ENCODE results near the gene CCND2. TPM values are rescaled to one million over a fixed set of nuclear protein-coding genes. Genes with fewer than 3 reads are reported as not detected.
A peak's percentile ranks its signal among the peaks of the same experiment; 100 is the strongest.

Gene CCND2
- total RNA-seq, 1 donor from 2014 or later = 57.7 TPM

GRCh38 chr12:4275016-4275869 lies 1.7 kb downstream of the CCND2 start:
- Histone ChIP-seq H3K9me3 (no peaks in the 10 kb centered on the region), H3K36me3 (peaks cover 12% of the 10 kb centered on the region), H3K4me1 (peaks cover 82% of the 10 kb centered on the region), H3K4me3 (peak overlapping the region; percentile 77), H3K27ac (peak overlapping the region; percentile 87), H3K27me3 (ENCODE audit: low read depth) (peaks cover 37% of the 10 kb centered on the region)
- intact Hi-C loops (cut with DNase I) = no loop called here
- DNase-seq (no peak), ATAC-seq (no peak)
- TF ChIP-seq CTCF (IDR thresholded peaks at IDR 0.05) = no peak

GRCh38 chr12:4275870-4276301 lies 2.3 kb downstream of the CCND2 start:
- intact Hi-C loops (cut with DNase I) = no loop called here
- Histone ChIP-seq H3K36me3 (peaks cover 19% of the 10 kb centered on the region), H3K4me1 (peaks cover 82% of the 10 kb centered on the region), H3K4me3 (peak overlapping the region; percentile 77), H3K27ac (peak overlapping the region; percentile 87), H3K27me3 (ENCODE audit: low read depth) (peaks cover 34% of the 10 kb centered on the region), H3K9me3 (no peaks in the 10 kb centered on the region)
- DNase-seq (no peak), ATAC-seq (no peak)
- no peak for TF ChIP-seq CTCF (IDR thresholded peaks at IDR 0.05)

GRCh38 chr12:4276524-4277204 lies 3.1 kb downstream of the CCND2 start:
- ATAC-seq (peak; percentile 68 to 79), DNase-seq (peak; percentile 85)
- peaks cover 27% of the 10 kb centered on the region for H3K36me3 ChIP-seq
- intact Hi-C loops (cut with DNase I) = no loop called here
- peak; percentile 90 for TF ChIP-seq CTCF (IDR thresholded peaks at IDR 0.05)
- peak overlapping the region; percentile 87 for H3K27ac ChIP-seq
- H3K27me3 ChIP-seq (ENCODE audit: low read depth) = peaks cover 33% of the 10 kb centered on the region
- no peaks in the 10 kb centered on the region for H3K9me3 ChIP-seq
- H3K4me1 ChIP-seq = peaks cover 81% of the 10 kb centered on the region
- peak overlapping the region; percentile 77 for H3K4me3 ChIP-seq

- peak overlapping the region; percentile 15 for H3K27ac ChIP-seq
Measured at GRCh38 chr12:4277205-4277543, 3.6 kb downstream of the CCND2 start.

DNA sequence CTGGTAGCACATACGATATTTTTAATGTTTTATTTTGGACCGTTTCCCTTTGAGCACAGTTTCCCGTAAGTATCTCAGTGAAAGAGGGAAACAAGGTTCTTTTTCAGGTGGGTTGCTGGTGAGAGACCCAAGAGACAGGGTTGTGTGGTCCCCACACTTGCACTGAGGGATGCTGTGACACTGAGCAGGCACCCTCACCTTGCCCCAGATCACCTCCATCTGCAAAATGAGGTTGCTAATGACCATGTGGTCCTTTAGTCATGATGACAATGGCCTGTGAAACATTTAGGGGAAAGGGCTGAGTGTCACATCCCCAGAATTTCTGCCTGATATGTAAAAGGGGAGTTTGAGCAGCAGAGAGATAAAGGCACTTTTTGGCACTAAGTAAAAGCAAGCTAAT lies 4.3 kb downstream of the CCND2 start:
- no peak for ATAC-seq
- peaks cover 23% of the 10 kb centered on the region for H3K27me3 ChIP-seq (ENCODE audit: low read depth)
- H3K4me1 ChIP-seq = peaks cover 72% of the 10 kb centered on the region
- intact Hi-C loops (cut with DNase I) = no loop called here
- no peak overlapping the region for H3K4me3 ChIP-seq
- H3K36me3 ChIP-seq = peaks cover 39% of the 10 kb centered on the region
- H3K27ac ChIP-seq = peak overlapping the region; percentile 44
- DNase-seq = no peak
- H3K9me3 ChIP-seq = no peaks in the 10 kb centered on the region
- no peak for TF ChIP-seq CTCF (IDR thresholded peaks at IDR 0.05)

More at GRCh38 chr12:4277205-4277543, 3.6 kb downstream of the CCND2 start:
- Histone ChIP-seq H3K27me3 (ENCODE audit: low read depth) (peaks cover 30% of the 10 kb centered on the region), H3K4me3 (no peak overlapping the region), H3K36me3 (peaks cover 32% of the 10 kb centered on the region), H3K4me1 (peaks cover 79% of the 10 kb centered on the region), H3K9me3 (no peaks in the 10 kb centered on the region)
- no peak for DNase-seq
- intact Hi-C loops (cut with DNase I) = no loop called here
- TF ChIP-seq CTCF (IDR thresholded peaks at IDR 0.05) = peak; percentile 13
- ATAC-seq = no peak

Measured in lower lobe of right lung (tissue), 2 donors.